Keratinocyte (primary cell): Measurements from ENCODE around the gene RASGRF2. TPM values are rescaled to one million over a fixed set of nuclear protein-coding genes. Genes with fewer than 3 reads are reported as not detected.

ENCODE experiments used
- DNase-seq: peaks from one replicate; pipeline ENCODE4 v3.0.0-alpha.2; 2011; ENCODE audit warnings: low read depth, missing footprints, low spot score
- FAIRE-seq: peaks from 2 replicates; lab custom pipeline; 2011; peaks lifted over from hg19 to GRCh38; lab: Jason Lieb, UNC
- H2AFZ ChIP-seq: 2 replicates; pipeline ENCODE4 v1.6.0; 2012; ENCODE audit warnings: low read length, control low read depth, inconsistent platforms; ENCODE audit not compliant: control insufficient read depth
- H3K27ac ChIP-seq: 2 replicates; pipeline ENCODE4 v1.5.1; 2011; ENCODE audit warnings: low read length; ENCODE audit not compliant: control insufficient read depth, insufficient read depth
- H3K27me3 ChIP-seq: 3 replicates; pipeline ENCODE4 v1.6.0; 2011; ENCODE audit warnings: low read length; ENCODE audit not compliant: control insufficient read depth, insufficient read depth; ENCODE audit errors: extremely low read depth
- H3K36me3 ChIP-seq, 2 experiments: 2 replicates in 1 of 2; 3 replicates in 1 of 2; pipeline ENCODE4 v1.5.1; 2011; ENCODE audit warnings: low read length in 2 of 2, mild to moderate bottlenecking in 1 of 2; ENCODE audit not compliant: control insufficient read depth in 2 of 2, insufficient read depth in 2 of 2; ENCODE audit errors: extremely low read depth in 1 of 2
- H3K4me1 ChIP-seq: 3 replicates; pipeline ENCODE4 v1.5.1; 2011; ENCODE audit warnings: low read length; ENCODE audit not compliant: control insufficient read depth, insufficient read depth; ENCODE audit errors: extremely low read depth
- H3K4me2 ChIP-seq: 3 replicates; pipeline ENCODE4 v1.6.0; 2011; ENCODE audit warnings: low read depth, low read length; ENCODE audit not compliant: control insufficient read depth, insufficient read depth; ENCODE audit errors: extremely low read depth
- H3K4me3 ChIP-seq, 3 experiments: fragments of 200-600 bp in 1 of 3; sonication (generic) in 1 of 3; 2 replicates in 2 of 3; 3 replicates in 1 of 3; pipeline ENCODE4 v1.5.1; 2011 to 2016; ENCODE audit warnings: low read length in 3 of 3, mild to moderate bottlenecking in 3 of 3, control low read depth in 2 of 3, inconsistent platforms in 1 of 3, low read depth in 1 of 3, mixed read lengths in 1 of 3, mixed run types in 1 of 3, moderate library complexity in 1 of 3; ENCODE audit not compliant: control insufficient read depth in 2 of 3, insufficient read depth in 2 of 3; ENCODE audit errors: extremely low read depth in 1 of 3
- H3K79me2 ChIP-seq: 2 replicates; pipeline ENCODE4 v1.6.0; 2012; ENCODE audit warnings: low read length; ENCODE audit not compliant: control insufficient read depth, insufficient read depth
- H3K9ac ChIP-seq: 3 replicates; pipeline ENCODE4 v1.6.0; 2011; ENCODE audit warnings: low read length; ENCODE audit not compliant: control insufficient read depth, insufficient read depth; ENCODE audit errors: extremely low read depth
- H3K9me1 ChIP-seq: 3 replicates; pipeline ENCODE4 v1.6.0; 2011; ENCODE audit warnings: low read length; ENCODE audit not compliant: control insufficient read depth, insufficient read depth; ENCODE audit errors: extremely low read depth
- H3K9me3 ChIP-seq: 2 replicates; pipeline ENCODE4 v1.5.1; 2012; ENCODE audit warnings: low read depth, low read length; ENCODE audit not compliant: control insufficient read depth
- H4K20me1 ChIP-seq: 3 replicates; pipeline ENCODE4 v1.6.0; 2011; ENCODE audit warnings: low read length; ENCODE audit not compliant: control insufficient read depth, insufficient read depth; ENCODE audit errors: extremely low read depth
- EZH2 ChIP-seq: IDR thresholded peaks from one replicate; pipeline ENCODE4 v1.6.1; 2012; ENCODE audit warnings: inconsistent platforms, mild to moderate bottlenecking, low read length, moderate library complexity
- dilution Hi-C: fragments of 300-500 bp; cut with MboI; formaldehyde crosslinking; loops from one replicate; pipeline ENCODE4 v1.7.0; 2020; ENCODE audit warnings: low sequenced_read_pairs; ENCODE audit not compliant: extremely low pct_ligation_motif_present
- polyA plus RNA-seq, 5 experiments: library from polyadenylated mRNA; depleted of rRNA in 3 of 5; stranded (reverse) in 3 of 5; stranded (forward) in 1 of 5; unstranded in 1 of 5; fragments of >200 nt; gene quantifications; 1 replicate in 1 of 5; 2 replicates in 3 of 5; 3 replicates in 1 of 5; pipeline versions ENCODE4 v1.2.1 to v1.2.3, GENCODE V29; 2011 to 2012; ENCODE audit warnings: missing spikeins in 2 of 5, low read depth in 1 of 5, low replicate concordance in 1 of 5
- TF ChIP-seq, protein P1 (sequence below), 3 experiments: IDR thresholded peaks in 1 of 3; conservative IDR thresholded peaks in 1 of 3; optimal IDR thresholded peaks in 1 of 3; 2 replicates in 2 of 3; 3 replicates in 1 of 3; pipeline versions ENCODE3 to v1.5.1; 2011; ENCODE audit warnings: low read length in 3 of 3, mild to moderate bottlenecking in 3 of 3, moderate library complexity in 2 of 3, control low read depth in 1 of 3, inconsistent platforms in 1 of 3; ENCODE audit not compliant: insufficient read depth in 2 of 3; ENCODE audit errors: extremely low read depth in 1 of 3

RASGRF2 gene
- polyA plus RNA-seq, 1 donor (not counting 4 experiments of a cell fraction or from before 2014, with no cell fraction given) = 0.03 TPM

DNA sequence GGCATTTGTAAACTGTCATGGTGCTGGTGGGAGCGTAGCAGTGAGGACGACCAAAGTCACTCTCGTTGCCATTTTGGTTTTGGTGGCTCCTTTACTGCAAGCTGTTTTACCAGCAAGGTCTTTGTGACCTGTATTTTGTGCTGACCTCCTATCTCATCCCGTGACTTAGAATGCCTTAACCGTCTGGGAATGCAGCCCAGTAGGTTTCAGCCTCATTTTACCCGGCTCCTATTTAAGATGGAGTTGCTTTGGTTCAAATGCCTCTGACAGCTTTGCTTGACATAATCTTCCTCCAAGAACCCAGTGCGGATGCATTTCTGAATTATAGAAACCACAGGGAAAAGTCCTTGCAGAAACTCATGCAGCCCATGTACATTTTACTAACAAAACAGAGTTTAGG, 3.9 kb upstream of the RASGRF2 start:
- H3K36me3 ChIP-seq = no peaks in the 10 kb centered on the region
- H3K27ac ChIP-seq = no peak overlapping the region
- peaks cover 48% of the 10 kb centered on the region for H3K27me3 ChIP-seq
- H3K4me3 ChIP-seq = no peak overlapping the region
- no peaks in the 10 kb centered on the region for H3K4me1 ChIP-seq
- H3K9me3 ChIP-seq = no peaks in the 10 kb centered on the region
- no peak overlapping the region for H3K4me2 ChIP-seq
- DNase-seq (no peak), FAIRE-seq (no peak)
- no peak overlapping the region for H3K9ac ChIP-seq
- H3K9me1 ChIP-seq = no peaks in the 10 kb centered on the region
- no peak overlapping the region for H2AFZ ChIP-seq
- dilution Hi-C loops = no loop called here
- no peaks in the 10 kb centered on the region for H3K79me2 ChIP-seq
- TF ChIP-seq EZH2 = no peak
- TF ChIP-seq, protein P1, sequence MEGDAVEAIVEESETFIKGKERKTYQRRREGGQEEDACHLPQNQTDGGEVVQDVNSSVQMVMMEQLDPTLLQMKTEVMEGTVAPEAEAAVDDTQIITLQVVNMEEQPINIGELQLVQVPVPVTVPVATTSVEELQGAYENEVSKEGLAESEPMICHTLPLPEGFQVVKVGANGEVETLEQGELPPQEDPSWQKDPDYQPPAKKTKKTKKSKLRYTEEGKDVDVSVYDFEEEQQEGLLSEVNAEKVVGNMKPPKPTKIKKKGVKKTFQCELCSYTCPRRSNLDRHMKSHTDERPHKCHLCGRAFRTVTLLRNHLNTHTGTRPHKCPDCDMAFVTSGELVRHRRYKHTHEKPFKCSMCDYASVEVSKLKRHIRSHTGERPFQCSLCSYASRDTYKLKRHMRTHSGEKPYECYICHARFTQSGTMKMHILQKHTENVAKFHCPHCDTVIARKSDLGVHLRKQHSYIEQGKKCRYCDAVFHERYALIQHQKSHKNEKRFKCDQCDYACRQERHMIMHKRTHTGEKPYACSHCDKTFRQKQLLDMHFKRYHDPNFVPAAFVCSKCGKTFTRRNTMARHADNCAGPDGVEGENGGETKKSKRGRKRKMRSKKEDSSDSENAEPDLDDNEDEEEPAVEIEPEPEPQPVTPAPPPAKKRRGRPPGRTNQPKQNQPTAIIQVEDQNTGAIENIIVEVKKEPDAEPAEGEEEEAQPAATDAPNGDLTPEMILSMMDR (optimal IDR thresholded peaks at IDR 0.05 in 1 of 3, IDR thresholded peaks at IDR 0.05 in 1 of 3, conservative IDR thresholded peaks at IDR 0.05 in 1 of 3; ENCODE audit: extremely low read depth in 1 of 3, insufficient read depth in 2 of 3, low read length in 3 of 3) = no peak
- H4K20me1 ChIP-seq = no peaks in the 10 kb centered on the region

DNA sequence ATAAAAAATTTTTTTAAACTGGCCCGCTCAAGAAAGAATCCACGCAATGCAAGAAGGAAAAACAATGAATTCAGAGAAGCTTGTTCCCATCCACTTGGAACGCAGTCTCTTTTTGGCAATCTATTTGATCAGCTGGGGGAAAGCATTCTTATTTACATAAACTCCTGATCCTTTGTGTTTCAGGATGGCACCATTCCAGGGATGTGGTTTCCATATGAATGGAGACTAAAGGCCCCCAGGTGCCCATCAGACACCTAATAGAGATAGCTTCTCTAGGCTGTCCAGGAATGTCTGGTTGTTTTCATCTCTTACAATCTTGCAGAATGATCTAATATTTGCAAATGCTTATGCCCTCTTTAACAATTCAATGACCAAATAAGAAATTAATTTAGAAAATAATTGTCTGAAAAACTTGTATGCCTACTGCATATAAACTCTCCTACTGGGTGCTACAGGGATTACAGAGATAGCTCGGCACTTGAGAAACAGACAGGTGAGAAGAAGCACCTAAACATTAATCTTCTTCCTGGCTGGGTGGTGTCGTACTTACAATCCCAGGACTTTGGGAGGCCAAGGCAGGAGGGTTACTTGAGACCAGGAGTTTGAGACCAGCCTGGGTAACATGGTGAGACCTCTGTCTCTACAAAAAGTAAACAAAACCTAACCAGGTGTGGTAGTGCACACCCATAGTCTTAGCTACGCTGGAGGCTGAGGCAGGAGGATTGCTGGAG, 3.0 kb upstream of the RASGRF2 start:
- no peak for FAIRE-seq
- Histone ChIP-seq H3K27me3 (peaks cover 56% of the 10 kb centered on the region), H3K79me2 (no peaks in the 10 kb centered on the region), H2AFZ (no peak overlapping the region), H3K9me3 (no peaks in the 10 kb centered on the region), H3K27ac (no peak overlapping the region), H3K4me2 (no peak overlapping the region), H3K9ac (no peak overlapping the region), H3K36me3 (no peaks in the 10 kb centered on the region), H3K4me1 (no peaks in the 10 kb centered on the region), H3K4me3 (no peak overlapping the region), H3K9me1 (no peaks in the 10 kb centered on the region), H4K20me1 (no peaks in the 10 kb centered on the region)
- dilution Hi-C loops = no loop called here
- DNase-seq = no peak
- no peak for TF ChIP-seq EZH2
- TF ChIP-seq, protein P1 (optimal IDR thresholded peaks at IDR 0.05 in 1 of 3, IDR thresholded peaks at IDR 0.05 in 1 of 3, conservative IDR thresholded peaks at IDR 0.05 in 1 of 3; ENCODE audit: extremely low read depth in 1 of 3, insufficient read depth in 2 of 3, low read length in 3 of 3) = no peak
